ENCODE results near the gene TSHZ2.
"Not testable (repeated sequence)": the region's sequence is repeated elsewhere in the genome, so short reads cannot be mapped to it uniquely, and the experiment has no call there.

Gene TSHZ2

GRCh38 chr20:52965380-52965779 lies 6.8 kb upstream of the TSHZ2 start:
- no peak for DNase-seq

- no peak for DNase-seq
These were observed 6.3 kb upstream of the TSHZ2 start for GRCh38 chr20:52965819-52966218.

- DNase-seq, result not testable (repeated sequence)
These were observed 5.6 kb upstream of the TSHZ2 start for GRCh38 chr20:52966543-52966942.

- no peak for DNase-seq
These were observed 514 bp upstream of the TSHZ2 start for GRCh38 chr20:52971498-52972189.

GRCh38 chr20:52972965-52973819 lies 1.0 kb downstream of the TSHZ2 start:
- DNase-seq, result no peak

- no peak for DNase-seq
These were observed 2.0 kb downstream of the TSHZ2 start for GRCh38 chr20:52974179-52974594.

- no peak for DNase-seq
These were observed 3.0 kb downstream of the TSHZ2 start for GRCh38 chr20:52975029-52975732.

GRCh38 chr20:52975803-52976531 lies 3.8 kb downstream of the TSHZ2 start:
- no peak for DNase-seq

GRCh38 chr20:52978851-52979250 lies 6.7 kb downstream of the TSHZ2 start:
- no peak for DNase-seq

- DNase-seq, result no peak
These were observed 8.9 kb downstream of the TSHZ2 start for GRCh38 chr20:52981051-52981450.

- no peak for DNase-seq
These were observed 11.7 kb downstream of the TSHZ2 start for GRCh38 chr20:52983726-52984450.

GRCh38 chr20:52984451-52984810 lies 12.3 kb downstream of the TSHZ2 start:
- DNase-seq, result no peak

- DNase-seq, result no peak
These were observed 13.5 kb downstream of the TSHZ2 start for GRCh38 chr20:52985687-52986086.

GRCh38 chr20:52987295-52987694 lies 15.1 kb downstream of the TSHZ2 start:
- no peak for DNase-seq

GRCh38 chr20:52991830-52992229 lies 19.7 kb downstream of the TSHZ2 start:
- DNase-seq, result no peak

- DNase-seq, result no peak
These were observed 20.5 kb downstream of the TSHZ2 start for GRCh38 chr20:52992632-52993031.

GRCh38 chr20:52993076-52993475 lies 20.9 kb downstream of the TSHZ2 start:
- DNase-seq, result no peak

- DNase-seq, result no peak
These were observed 22.2 kb downstream of the TSHZ2 start for GRCh38 chr20:52994184-52994970.

GRCh38 chr20:52996130-52996529 lies 24.0 kb downstream of the TSHZ2 start:
- DNase-seq, result no peak

GRCh38 chr20:52996658-52997057 lies 24.5 kb downstream of the TSHZ2 start:
- no peak for DNase-seq

- DNase-seq, result no peak
These were observed 26.1 kb downstream of the TSHZ2 start for GRCh38 chr20:52998268-52998667.

Measured in SW 1271 (cell line).